ENCODE results near the gene PAX2. TPM values are rescaled to one million over a fixed set of nuclear protein-coding genes. Genes with fewer than 3 reads are reported as not detected.
"Not testable (repeated sequence)": the region's sequence is repeated elsewhere in the genome, so short reads cannot be mapped to it uniquely, and the experiment has no call there.

The PAX2 gene
- not detected for polyA plus RNA-seq

DNA sequence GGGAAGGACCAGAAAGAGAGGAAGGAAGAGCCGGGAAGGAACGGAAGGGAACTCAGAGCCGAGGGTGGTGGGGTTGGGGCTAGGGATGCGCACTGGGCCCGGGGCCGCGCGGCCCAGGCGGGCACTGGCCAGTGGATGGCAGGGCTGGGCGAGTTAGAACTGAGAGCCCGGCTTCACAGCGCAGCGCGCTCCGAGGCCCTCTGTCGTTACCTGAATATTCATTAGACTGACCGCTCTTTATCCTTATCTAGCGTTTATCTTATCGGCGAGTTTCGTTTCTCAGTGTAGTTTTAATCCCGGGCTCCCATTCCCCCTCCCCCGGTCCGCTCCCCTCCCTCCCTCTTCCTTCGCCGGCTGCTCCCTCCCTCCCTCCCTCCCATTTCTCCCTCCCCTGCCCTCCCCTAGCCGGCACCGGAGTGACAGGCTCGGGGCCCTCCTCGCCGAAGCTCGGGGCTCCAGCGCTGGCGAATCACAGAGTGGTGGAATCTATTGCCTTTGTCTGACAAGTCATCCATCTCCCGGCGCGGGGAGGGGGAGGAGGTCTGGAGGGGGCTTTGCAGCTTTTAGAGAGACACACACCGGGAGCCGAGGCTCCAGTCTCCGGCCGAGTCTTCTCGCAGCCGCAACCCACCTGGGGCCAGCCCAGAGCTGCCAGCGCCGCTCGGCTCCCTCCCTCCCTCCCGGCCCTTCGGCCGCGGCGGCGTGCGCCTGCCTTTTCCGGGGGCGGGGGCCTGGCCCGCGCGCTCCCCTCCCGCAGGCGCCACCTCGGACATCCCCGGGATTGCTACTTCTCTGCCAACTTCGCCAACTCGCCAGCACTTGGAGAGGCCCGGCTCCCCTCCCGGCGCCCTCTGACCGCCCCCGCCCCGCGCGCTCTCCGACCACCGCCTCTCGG, at the start of gene PAX2:
Gene PAX2, plus strand, starts transcription at position 596 of the 895 bp plus-strand sequence. CDS start 679 bp downstream, outside the sequence.
- H3K4me3 ChIP-seq (ENCODE audit: low read depth in 1 of 2, low read length in 2 of 2), result peak within 1 kb of the TSS in 1 of 2 donors; percentile 20
- H3K36me3 ChIP-seq (ENCODE audit: control insufficient read depth in 2 of 2, insufficient read depth in 2 of 2, low read length in 1 of 2), result no peaks in the 10 kb centered on the region
- no peaks in the 10 kb centered on the region for H3K9me3 ChIP-seq (ENCODE audit: control insufficient read depth in 2 of 2, insufficient read depth in 1 of 2, low read depth in 1 of 2, low read length in 1 of 2)
- H3K27ac ChIP-seq (ENCODE audit: low read depth in 2 of 2, low read length in 1 of 2), result no peak within 1 kb of the TSS
- peaks cover 6 to 74% of the 10 kb centered on the region in 2 donors for H3K27me3 ChIP-seq (ENCODE audit: control insufficient read depth in 1 of 2, insufficient read depth in 2 of 2, low read length in 2 of 2)
- peaks cover 12 to 23% of the 10 kb centered on the region in 2 donors for H3K4me1 ChIP-seq (ENCODE audit: control insufficient read depth in 2 of 2, insufficient read depth in 2 of 2, low read length in 1 of 2)
- 1% methylated on average over 51 to 75 of the region's 75 CpGs for WGBS, 2 donors

DNA sequence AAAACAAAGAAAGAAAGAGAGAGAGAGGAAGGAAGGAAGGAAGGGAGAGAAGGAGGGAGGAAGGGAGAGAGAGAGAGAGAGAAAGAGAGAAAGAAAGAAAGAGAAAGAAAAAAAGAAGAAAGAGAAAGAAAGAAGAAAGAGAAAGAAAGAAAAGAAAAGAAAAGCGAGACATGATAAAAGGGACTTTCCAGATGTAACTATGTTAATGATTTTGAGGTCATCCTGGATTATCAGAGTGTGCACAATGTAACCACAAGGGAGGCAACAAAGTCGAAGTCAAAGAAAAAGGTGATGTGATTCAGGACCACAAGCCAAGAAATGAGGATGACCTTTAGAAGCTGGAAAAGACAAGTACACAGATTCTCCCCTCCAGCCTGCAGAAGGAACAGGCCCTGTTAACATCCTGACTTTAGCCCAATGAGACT, 48.9 kb upstream of the PAX2 start:
- no peaks in the 10 kb centered on the region for H3K4me1 ChIP-seq (ENCODE audit: control insufficient read depth in 2 of 2, insufficient read depth in 2 of 2, low read length in 1 of 2)
- no peaks in the 10 kb centered on the region for H3K27me3 ChIP-seq (ENCODE audit: control insufficient read depth in 1 of 2, insufficient read depth in 2 of 2, low read length in 2 of 2)
- H3K36me3 ChIP-seq (ENCODE audit: control insufficient read depth in 2 of 2, insufficient read depth in 2 of 2, low read length in 1 of 2), result no peaks in the 10 kb centered on the region
- no peak overlapping the region for H3K4me3 ChIP-seq (ENCODE audit: low read depth in 1 of 2, low read length in 2 of 2)
- H3K27ac ChIP-seq (ENCODE audit: low read depth in 2 of 2, low read length in 1 of 2), result no peak overlapping the region
- 36 to 44% methylated on average over 2 of the region's 2 CpGs for WGBS, 2 donors
- H3K9me3 ChIP-seq (ENCODE audit: control insufficient read depth in 2 of 2, insufficient read depth in 1 of 2, low read depth in 1 of 2, low read length in 1 of 2), result no peaks in the 10 kb centered on the region

DNA sequence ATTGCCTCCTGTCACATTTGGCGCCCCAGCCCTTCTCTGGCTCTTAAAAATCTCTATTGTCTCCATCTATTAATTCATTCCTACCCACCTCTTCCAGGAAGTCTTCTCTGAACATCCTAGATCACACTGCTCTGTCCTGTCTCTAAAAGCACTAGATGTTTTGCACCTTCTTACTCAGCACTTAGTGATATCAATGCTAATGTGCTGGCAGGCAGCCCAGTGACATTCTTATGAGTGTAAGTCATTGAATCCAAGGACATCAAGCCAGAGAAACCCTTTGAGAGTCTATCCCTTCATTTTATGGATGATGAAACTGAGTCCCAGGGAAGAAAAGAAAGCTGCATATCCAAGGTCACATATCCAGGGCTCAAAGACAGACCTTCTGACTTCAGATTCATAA, 48.3 kb upstream of the PAX2 start:
- Histone ChIP-seq H3K36me3 (ENCODE audit: control insufficient read depth in 2 of 2, insufficient read depth in 2 of 2, low read length in 1 of 2) (no peaks in the 10 kb centered on the region), H3K27ac (ENCODE audit: low read depth in 2 of 2, low read length in 1 of 2) (no peak overlapping the region), H3K4me1 (ENCODE audit: control insufficient read depth in 2 of 2, insufficient read depth in 2 of 2, low read length in 1 of 2) (no peaks in the 10 kb centered on the region), H3K27me3 (ENCODE audit: control insufficient read depth in 1 of 2, insufficient read depth in 2 of 2, low read length in 2 of 2) (no peaks in the 10 kb centered on the region), H3K4me3 (ENCODE audit: low read depth in 1 of 2, low read length in 2 of 2) (no peak overlapping the region), H3K9me3 (ENCODE audit: control insufficient read depth in 2 of 2, insufficient read depth in 1 of 2, low read depth in 1 of 2, low read length in 1 of 2) (no peaks in the 10 kb centered on the region)
- 64 to 78% methylated on average over 1 of the region's 1 CpG for WGBS, 2 donors

GRCh38 chr10:100697631-100698030, 47.8 kb upstream of the PAX2 start:
- 69 to 74% methylated on average over 4 of the region's 4 CpGs for WGBS, 2 donors

DNA sequence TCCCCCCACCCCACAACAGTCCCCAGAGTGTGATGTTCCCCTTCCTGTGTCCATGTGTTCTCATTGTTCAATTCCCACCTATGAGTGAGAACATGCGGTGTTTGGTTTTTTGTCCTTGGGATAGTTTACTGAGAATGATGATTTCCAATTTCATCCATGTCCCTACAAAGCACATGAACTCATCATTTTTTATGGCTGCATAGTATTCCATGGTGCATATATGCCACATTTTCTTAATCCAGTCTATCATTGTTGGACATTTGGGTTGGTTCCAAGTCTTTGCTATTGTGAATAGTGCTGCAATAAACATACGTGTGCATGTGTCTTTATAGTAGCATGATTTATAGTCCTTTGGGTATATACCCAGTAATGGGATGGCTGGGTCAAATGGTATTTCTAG, 43.7 kb upstream of the PAX2 start:
- not testable (repeated sequence) for H3K4me1 ChIP-seq (ENCODE audit: control insufficient read depth in 2 of 2, insufficient read depth in 2 of 2, low read length in 1 of 2); H3K27me3 ChIP-seq (ENCODE audit: control insufficient read depth in 1 of 2, insufficient read depth in 2 of 2, low read length in 2 of 2)

More at GRCh38 chr10:100697631-100698030, 47.8 kb upstream of the PAX2 start:
- H3K4me1 ChIP-seq (ENCODE audit: control insufficient read depth in 2 of 2, insufficient read depth in 2 of 2, low read length in 1 of 2), result no peaks in the 10 kb centered on the region
- H3K36me3 ChIP-seq (ENCODE audit: control insufficient read depth in 2 of 2, insufficient read depth in 2 of 2, low read length in 1 of 2), result no peaks in the 10 kb centered on the region
- no peaks in the 10 kb centered on the region for H3K27me3 ChIP-seq (ENCODE audit: control insufficient read depth in 1 of 2, insufficient read depth in 2 of 2, low read length in 2 of 2)
- H3K4me3 ChIP-seq (ENCODE audit: low read depth in 1 of 2, low read length in 2 of 2), result no peak overlapping the region
- H3K27ac ChIP-seq (ENCODE audit: low read depth in 2 of 2, low read length in 1 of 2), result no peak overlapping the region
- no peaks in the 10 kb centered on the region for H3K9me3 ChIP-seq (ENCODE audit: control insufficient read depth in 2 of 2, insufficient read depth in 1 of 2, low read depth in 1 of 2, low read length in 1 of 2)

DNA sequence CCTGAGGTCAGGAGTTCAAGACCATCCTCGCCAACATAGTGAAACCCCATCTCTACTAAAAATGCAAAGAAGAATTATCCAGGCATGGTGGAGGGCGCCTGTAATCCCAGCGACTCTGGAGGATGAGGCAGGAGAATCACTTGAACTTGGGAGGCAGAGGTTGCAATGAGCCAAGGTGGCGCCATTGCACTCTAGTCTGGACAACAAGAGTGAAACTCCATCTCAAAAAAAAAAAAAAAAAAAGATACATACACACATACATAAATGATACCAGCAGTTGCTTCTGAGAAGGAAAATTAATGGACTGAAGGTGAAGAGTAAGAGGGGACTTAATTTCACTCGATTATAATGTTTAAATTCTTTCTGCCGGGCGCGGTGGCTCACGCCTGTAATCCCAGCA, 40.2 kb upstream of the PAX2 start:
- peaks cover 3 to 8% of the 10 kb centered on the region in 2 donors for H3K27me3 ChIP-seq (ENCODE audit: control insufficient read depth in 1 of 2, insufficient read depth in 2 of 2, low read length in 2 of 2)
- H3K27ac ChIP-seq (ENCODE audit: low read depth in 2 of 2, low read length in 1 of 2), result no peak overlapping the region
- no peak overlapping the region for H3K4me3 ChIP-seq (ENCODE audit: low read depth in 1 of 2, low read length in 2 of 2)
- WGBS, 2 donors, result 79 to 85% methylated on average over 9 of the region's 9 CpGs
- H3K36me3 ChIP-seq (ENCODE audit: control insufficient read depth in 2 of 2, insufficient read depth in 2 of 2, low read length in 1 of 2), result no peaks in the 10 kb centered on the region
- H3K4me1 ChIP-seq (ENCODE audit: control insufficient read depth in 2 of 2, insufficient read depth in 2 of 2, low read length in 1 of 2), result no peaks in the 10 kb centered on the region
- no peaks in the 10 kb centered on the region for H3K9me3 ChIP-seq (ENCODE audit: control insufficient read depth in 2 of 2, insufficient read depth in 1 of 2, low read depth in 1 of 2, low read length in 1 of 2)

More for the DNA sequence above, 43.7 kb upstream of the PAX2 start:
- not testable (repeated sequence) for H3K9me3 ChIP-seq (ENCODE audit: control insufficient read depth in 2 of 2, insufficient read depth in 1 of 2, low read depth in 1 of 2, low read length in 1 of 2); H3K36me3 ChIP-seq (ENCODE audit: control insufficient read depth in 2 of 2, insufficient read depth in 2 of 2, low read length in 1 of 2); H3K27ac ChIP-seq (ENCODE audit: low read depth in 2 of 2, low read length in 1 of 2); H3K4me3 ChIP-seq (ENCODE audit: low read depth in 1 of 2, low read length in 2 of 2)
- 83 to 100% methylated on average over 1 of the region's 2 CpGs for WGBS, 2 donors

DNA sequence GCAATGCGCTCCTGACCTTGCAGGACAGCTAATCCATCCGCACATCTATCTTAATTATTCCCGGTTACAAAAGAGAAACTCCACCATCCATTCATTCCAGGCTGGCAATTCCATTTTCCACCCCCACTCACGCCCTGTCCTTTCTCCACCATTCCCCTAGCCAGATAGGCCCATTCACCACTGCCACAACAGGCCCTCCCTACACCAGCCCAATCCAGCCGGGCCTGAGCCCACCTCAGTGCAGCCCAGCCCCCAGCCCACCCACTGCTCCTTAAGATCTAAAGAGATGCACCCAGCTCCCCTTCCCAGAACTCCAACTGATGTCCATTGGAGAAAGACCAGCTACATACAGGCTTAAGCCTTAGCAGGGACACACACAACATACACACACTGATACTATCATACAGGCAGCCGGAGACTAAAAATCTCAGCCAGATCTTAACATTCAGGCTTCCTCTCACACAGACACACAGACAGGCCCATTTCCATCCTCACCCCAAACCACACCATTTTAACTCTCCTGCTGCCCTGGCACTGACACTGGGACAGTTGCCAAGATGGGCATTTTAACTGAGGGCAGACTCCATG, 38.0 kb upstream of the PAX2 start:
- H3K27me3 ChIP-seq (ENCODE audit: control insufficient read depth in 1 of 2, insufficient read depth in 2 of 2, low read length in 2 of 2), result peaks cover 6 to 13% of the 10 kb centered on the region in 2 donors
- H3K27ac ChIP-seq (ENCODE audit: low read depth in 2 of 2, low read length in 1 of 2), result no peak overlapping the region
- H3K36me3 ChIP-seq (ENCODE audit: control insufficient read depth in 2 of 2, insufficient read depth in 2 of 2, low read length in 1 of 2), result no peaks in the 10 kb centered on the region
- no peak overlapping the region for H3K4me3 ChIP-seq (ENCODE audit: low read depth in 1 of 2, low read length in 2 of 2)
- WGBS, 2 donors, result 72 to 84% methylated on average over 6 of the region's 6 CpGs
- no peaks in the 10 kb centered on the region for H3K4me1 ChIP-seq (ENCODE audit: control insufficient read depth in 2 of 2, insufficient read depth in 2 of 2, low read length in 1 of 2)
- H3K9me3 ChIP-seq (ENCODE audit: control insufficient read depth in 2 of 2, insufficient read depth in 1 of 2, low read depth in 1 of 2, low read length in 1 of 2), result no peaks in the 10 kb centered on the region

DNA sequence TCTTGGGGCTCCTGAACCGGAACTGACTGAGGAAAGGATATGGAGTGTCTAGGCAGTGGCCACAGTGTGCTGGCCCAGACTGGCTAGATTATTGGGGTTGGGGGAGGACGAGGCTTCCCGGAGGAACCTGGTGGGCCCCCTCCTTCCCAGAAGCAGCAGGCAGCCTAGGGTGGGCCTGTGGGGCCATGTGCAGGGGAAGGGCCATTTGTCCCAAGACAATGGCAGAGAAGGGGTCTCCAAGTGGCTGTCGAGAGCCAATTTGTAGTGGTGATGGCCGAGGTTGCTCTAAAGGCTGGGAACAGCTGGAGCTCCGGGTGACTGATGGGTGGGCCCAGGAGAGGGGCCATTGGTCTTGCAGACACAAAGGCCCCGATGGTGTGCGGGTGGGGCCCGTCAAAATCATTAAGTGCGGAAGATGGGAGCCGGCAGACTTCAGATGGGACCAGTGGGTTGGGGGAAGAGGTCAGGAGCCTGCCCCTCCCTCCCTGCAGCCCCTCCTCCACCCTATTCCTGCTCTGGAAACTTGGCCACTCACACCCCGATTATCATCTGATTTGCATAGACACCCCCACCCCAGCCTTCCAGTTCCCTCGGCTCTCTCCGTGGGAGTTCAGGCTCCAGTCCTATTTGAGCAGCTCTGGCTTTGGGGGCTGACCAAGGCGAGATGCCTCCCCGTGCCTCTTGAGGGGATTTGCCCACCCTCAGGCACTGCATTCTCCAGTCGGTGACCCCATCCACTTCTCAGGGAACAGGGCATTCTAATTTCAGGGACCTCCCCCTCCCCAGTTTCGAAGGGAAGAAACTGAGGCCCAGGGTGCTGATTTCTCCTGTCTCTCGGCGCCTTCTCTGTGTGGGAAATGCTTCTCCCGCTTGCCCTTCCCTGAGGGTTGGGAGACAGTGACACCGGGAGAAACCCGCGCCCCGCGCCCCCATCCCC, 36.0 kb upstream of the PAX2 start:
- H3K4me3 ChIP-seq (ENCODE audit: low read depth in 1 of 2, low read length in 2 of 2), result no peak overlapping the region
- H3K4me1 ChIP-seq (ENCODE audit: control insufficient read depth in 2 of 2, insufficient read depth in 2 of 2, low read length in 1 of 2), result no peaks in the 10 kb centered on the region
- no peaks in the 10 kb centered on the region for H3K9me3 ChIP-seq (ENCODE audit: control insufficient read depth in 2 of 2, insufficient read depth in 1 of 2, low read depth in 1 of 2, low read length in 1 of 2)
- WGBS, 2 donors, result 10 to 11% methylated on average over 26 of the region's 26 CpGs
- H3K27ac ChIP-seq (ENCODE audit: low read depth in 2 of 2, low read length in 1 of 2), result no peak overlapping the region
- no peaks in the 10 kb centered on the region for H3K36me3 ChIP-seq (ENCODE audit: control insufficient read depth in 2 of 2, insufficient read depth in 2 of 2, low read length in 1 of 2)
- peaks cover 13 to 20% of the 10 kb centered on the region in 2 donors for H3K27me3 ChIP-seq (ENCODE audit: control insufficient read depth in 1 of 2, insufficient read depth in 2 of 2, low read length in 2 of 2)

- Histone ChIP-seq H3K9me3 (ENCODE audit: control insufficient read depth in 2 of 2, insufficient read depth in 1 of 2, low read depth in 1 of 2, low read length in 1 of 2) (no peaks in the 10 kb centered on the region), H3K4me1 (ENCODE audit: control insufficient read depth in 2 of 2, insufficient read depth in 2 of 2, low read length in 1 of 2) (no peaks in the 10 kb centered on the region), H3K27ac (ENCODE audit: low read depth in 2 of 2, low read length in 1 of 2) (no peak overlapping the region), H3K27me3 (ENCODE audit: control insufficient read depth in 1 of 2, insufficient read depth in 2 of 2, low read length in 2 of 2) (peaks cover 13 to 24% of the 10 kb centered on the region in 2 donors), H3K36me3 (ENCODE audit: control insufficient read depth in 2 of 2, insufficient read depth in 2 of 2, low read length in 1 of 2) (no peaks in the 10 kb centered on the region), H3K4me3 (ENCODE audit: low read depth in 1 of 2, low read length in 2 of 2) (no peak overlapping the region)
- WGBS, 2 donors, result 4 to 5% methylated on average over 47 to 48 of the region's 48 CpGs
Measured at GRCh38 chr10:100710151-100710871, 35.1 kb upstream of the PAX2 start.
